ENCODE data around the gene TMEM60.

The TMEM60 gene

GRCh38 chr7:77752016-77752415, 46.2 kb downstream of the TMEM60 start:
- H3K4me3 ChIP-seq (ENCODE audit: low read depth, low read length), result no peak overlapping the region
- no peaks in the 10 kb centered on the region for H3K4me1 ChIP-seq (ENCODE audit: control insufficient read depth, insufficient read depth, low read length)
- peaks cover 3% of the 10 kb centered on the region; the same call in 1 of the 2 replicates for H3K9me3 ChIP-seq (ENCODE audit: control insufficient read depth, insufficient read depth, low read depth, low read length)
- no peaks in the 10 kb centered on the region for H3K27me3 ChIP-seq (ENCODE audit: control insufficient read depth, insufficient read depth, low read length)
- H3K36me3 ChIP-seq (ENCODE audit: control insufficient read depth, insufficient read depth, low read length), result peaks cover 12% of the 10 kb centered on the region
- H3K27ac ChIP-seq (ENCODE audit: low read depth, low read length), result no peak overlapping the region
- H3K9ac ChIP-seq (ENCODE audit: low read length), result no peak overlapping the region

DNA sequence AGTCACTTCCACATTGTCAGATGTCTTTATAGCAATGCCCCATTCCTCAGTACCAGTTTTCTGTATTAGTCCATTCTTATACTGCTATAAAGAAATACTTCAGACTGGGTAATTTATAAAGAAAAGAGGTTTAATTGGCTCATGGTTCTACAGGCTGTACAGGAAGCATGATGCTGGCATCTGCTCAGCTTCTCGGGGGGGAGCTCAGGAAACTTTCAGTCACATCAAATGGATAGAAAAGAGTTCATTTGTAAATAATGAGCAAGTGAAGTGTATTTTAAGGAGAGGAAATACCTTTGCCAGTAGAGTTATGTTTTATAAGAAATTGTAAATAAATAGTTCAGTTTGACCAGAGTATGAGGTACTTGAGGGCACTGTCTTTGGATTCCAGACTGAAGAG, 50.5 kb downstream of the TMEM60 start:
- Histone ChIP-seq H3K27ac (ENCODE audit: low read depth, low read length) (no peak overlapping the region), H3K9me3 (ENCODE audit: control insufficient read depth, insufficient read depth, low read depth, low read length) (peaks cover 5% of the 10 kb centered on the region; the same call in 1 of the 2 replicates), H3K9ac (ENCODE audit: low read length) (no peak overlapping the region), H3K4me3 (ENCODE audit: low read depth, low read length) (no peak overlapping the region), H3K4me1 (ENCODE audit: control insufficient read depth, insufficient read depth, low read length) (no peaks in the 10 kb centered on the region), H3K27me3 (ENCODE audit: control insufficient read depth, insufficient read depth, low read length) (no peaks in the 10 kb centered on the region), H3K36me3 (ENCODE audit: control insufficient read depth, insufficient read depth, low read length) (peaks cover 12% of the 10 kb centered on the region)

DNA sequence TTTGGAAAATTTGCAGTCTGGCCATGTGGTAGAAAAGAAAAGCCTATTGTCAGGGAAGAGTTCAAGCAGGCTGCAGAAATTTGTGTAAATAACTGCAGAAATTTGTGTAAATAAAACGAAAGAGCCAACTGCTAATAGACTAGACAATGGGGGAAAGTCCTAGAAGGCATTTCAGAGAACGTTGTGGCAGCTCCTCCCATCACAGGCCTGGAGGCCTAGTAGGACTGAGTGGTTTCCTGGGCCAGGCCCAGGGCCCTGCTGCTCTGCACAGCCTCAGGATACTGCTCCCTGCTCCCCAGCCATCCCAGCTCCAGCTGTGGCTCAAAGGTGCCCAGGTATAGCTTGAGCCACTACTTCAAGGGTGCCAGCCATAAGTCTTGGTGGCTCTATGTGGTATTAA, 51.1 kb downstream of the TMEM60 start:
- no peak overlapping the region for H3K9ac ChIP-seq (ENCODE audit: low read length)
- no peaks in the 10 kb centered on the region for H3K27me3 ChIP-seq (ENCODE audit: control insufficient read depth, insufficient read depth, low read length)
- H3K27ac ChIP-seq (ENCODE audit: low read depth, low read length), result no peak overlapping the region
- peaks cover 12% of the 10 kb centered on the region for H3K36me3 ChIP-seq (ENCODE audit: control insufficient read depth, insufficient read depth, low read length)
- H3K4me1 ChIP-seq (ENCODE audit: control insufficient read depth, insufficient read depth, low read length), result no peaks in the 10 kb centered on the region
- H3K9me3 ChIP-seq (ENCODE audit: control insufficient read depth, insufficient read depth, low read depth, low read length), result peaks cover 5% of the 10 kb centered on the region; the same call in 1 of the 2 replicates
- H3K4me3 ChIP-seq (ENCODE audit: low read depth, low read length), result no peak overlapping the region

DNA sequence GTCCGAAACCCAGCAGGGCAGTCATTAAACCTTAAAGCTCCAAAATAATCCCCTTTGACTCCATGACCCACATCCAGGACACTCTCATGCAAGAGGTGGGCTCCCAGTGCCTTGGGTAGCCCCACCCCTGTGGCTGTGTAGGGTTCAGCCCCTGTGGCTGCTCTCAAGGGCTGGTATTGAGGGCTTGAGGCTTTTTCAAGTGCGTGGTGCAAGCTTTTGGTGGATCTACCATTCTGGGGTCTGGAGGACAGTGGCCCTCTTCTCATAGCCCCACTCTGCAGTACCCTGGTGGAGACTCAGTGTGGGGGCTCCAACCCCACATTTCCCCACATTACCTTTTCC, 51.4 kb downstream of the TMEM60 start:
- H3K4me3 ChIP-seq (ENCODE audit: low read depth, low read length), result no peak overlapping the region
- H3K9ac ChIP-seq (ENCODE audit: low read length), result no peak overlapping the region
- H3K9me3 ChIP-seq (ENCODE audit: control insufficient read depth, insufficient read depth, low read depth, low read length), result peaks cover 5% of the 10 kb centered on the region; the same call in 1 of the 2 replicates
- H3K27me3 ChIP-seq (ENCODE audit: control insufficient read depth, insufficient read depth, low read length), result no peaks in the 10 kb centered on the region
- H3K4me1 ChIP-seq (ENCODE audit: control insufficient read depth, insufficient read depth, low read length), result no peaks in the 10 kb centered on the region
- H3K36me3 ChIP-seq (ENCODE audit: control insufficient read depth, insufficient read depth, low read length), result peaks cover 12% of the 10 kb centered on the region
- no peak overlapping the region for H3K27ac ChIP-seq (ENCODE audit: low read depth, low read length)

DNA sequence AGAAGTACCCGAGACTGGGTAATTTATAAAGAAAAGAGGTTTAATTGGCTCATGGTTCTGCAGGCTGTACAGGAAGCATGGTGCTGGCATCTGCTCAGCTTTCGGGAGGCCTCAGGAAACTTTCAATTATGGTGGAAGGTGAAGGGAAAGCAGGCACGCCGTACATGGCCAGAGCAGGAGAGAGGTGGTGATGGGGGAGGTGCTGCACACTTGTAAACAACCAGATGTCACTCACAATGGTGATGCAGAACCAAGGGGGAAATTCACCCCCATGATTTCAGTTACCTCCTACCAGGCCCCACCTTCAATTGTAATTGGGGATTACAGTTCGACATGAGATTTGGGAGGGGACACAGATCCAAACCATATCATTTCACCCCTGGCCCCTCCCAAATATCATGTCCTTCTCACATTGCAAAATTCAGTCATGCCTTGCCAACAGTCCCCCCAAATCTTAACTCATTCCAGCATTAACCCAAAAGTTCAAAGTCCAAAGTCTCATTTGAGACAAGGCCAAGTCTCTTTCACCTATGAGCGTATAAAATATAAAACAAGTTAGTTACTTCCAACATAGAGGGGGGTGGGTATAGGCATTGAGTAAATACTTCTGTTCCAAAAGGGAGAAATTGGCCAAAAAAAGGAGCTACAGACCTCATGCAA, 51.9 kb downstream of the TMEM60 start:
- Histone ChIP-seq H3K27ac (ENCODE audit: low read depth, low read length) (no peak overlapping the region), H3K27me3 (ENCODE audit: control insufficient read depth, insufficient read depth, low read length) (no peaks in the 10 kb centered on the region), H3K4me1 (ENCODE audit: control insufficient read depth, insufficient read depth, low read length) (no peaks in the 10 kb centered on the region), H3K9ac (ENCODE audit: low read length) (no peak overlapping the region), H3K9me3 (ENCODE audit: control insufficient read depth, insufficient read depth, low read depth, low read length) (peaks cover 5% of the 10 kb centered on the region; the same call in 1 of the 2 replicates), H3K4me3 (ENCODE audit: low read depth, low read length) (no peak overlapping the region), H3K36me3 (ENCODE audit: control insufficient read depth, insufficient read depth, low read length) (peaks cover 8% of the 10 kb centered on the region; the same call in 1 of the 2 replicates)

- Histone ChIP-seq H3K9me3 (ENCODE audit: control insufficient read depth, insufficient read depth, low read depth, low read length) (peaks cover 5% of the 10 kb centered on the region; the same call in 1 of the 2 replicates), H3K27ac (ENCODE audit: low read depth, low read length) (no peak overlapping the region), H3K4me3 (ENCODE audit: low read depth, low read length) (no peak overlapping the region), H3K36me3 (ENCODE audit: control insufficient read depth, insufficient read depth, low read length) (peaks cover 7% of the 10 kb centered on the region; the same call in 1 of the 2 replicates), H3K4me1 (ENCODE audit: control insufficient read depth, insufficient read depth, low read length) (no peaks in the 10 kb centered on the region), H3K27me3 (ENCODE audit: control insufficient read depth, insufficient read depth, low read length) (no peaks in the 10 kb centered on the region), H3K9ac (ENCODE audit: low read length) (no peak overlapping the region)
Observed at GRCh38 chr7:77745746-77746145, 52.5 kb downstream of the TMEM60 start.
